HCT116 (cell line): ENCODE results near the gene CMPK2. TPM values are rescaled to one million over a fixed set of nuclear protein-coding genes. Genes with fewer than 3 reads are reported as not detected.

Experiments used
- ATAC-seq: fragments of 200-7000 bp; cut with Tn5 transposase; 2 replicates; pipeline ENCODE4 v1.9.1; 2020; ENCODE audit warnings: mild to moderate bottlenecking, moderate library complexity
- BruUV-seq: library from RNA; stranded (reverse); fragments of 400-500 nt; replicated peaks from 2 replicates; lab custom pipeline; 2021; lab: Mats Ljungman, UMichigan
- CTCF ChIA-PET: fragments of 300-600 bp; sonication (Branson Sonifier 250); formaldehyde crosslinking; loops from one replicate; lab custom pipeline; 2021; ENCODE audit warnings: antibody characterized with exemption; lab: Charles Lee
- POLR2A ChIA-PET: fragments of 300-600, 350-600 bp; sonication (Branson Sonifier 250); formaldehyde crosslinking; loops from one replicate; lab custom pipeline; 2021; ENCODE audit warnings: antibody characterized with exemption; lab: Charles Lee
- RAD21 ChIA-PET, 2 experiments: fragments of 300-600 bp; sonication (Branson Sonifier 250); formaldehyde crosslinking; loops; one replicate each; lab custom pipeline; 2023; ENCODE audit warnings: low total read pairs in 2 of 2; ENCODE audit not compliant: uncharacterized antibody in 2 of 2, unreplicated experiment in 2 of 2, low non-redundant PET in 1 of 2; lab: Charles Lee
- DNase-seq: peaks from one replicate; pipeline ENCODE4 v3.0.0-alpha.2; 2010; ENCODE audit warnings: low read depth, low spot score
- H2AFZ ChIP-seq: fragments of 200-600 bp; shearing (Covaris generic), sonication (generic); 2 replicates; pipeline ENCODE4 v1.6.1; 2017; ENCODE audit warnings: low read depth, mixed run types, mixed read lengths, antibody characterized with exemption, low read length; ENCODE audit not compliant: poor library complexity, severe bottlenecking
- H3K27ac ChIP-seq: 2 replicates; pipeline ENCODE4 v1.5.1; 2012; ENCODE audit warnings: low read depth, low read length
- H3K27me3 ChIP-seq: fragments of 200-600 bp; sonication (generic); 2 replicates; pipeline ENCODE4 v1.6.1; 2016; ENCODE audit warnings: mixed run types, low read length, mixed read lengths; ENCODE audit not compliant: insufficient read depth
- H3K36me3 ChIP-seq, 2 experiments: fragments of 200-500 bp in 1 of 2; fragments of 200-600 bp in 1 of 2; sonication (Bioruptor generic) in 1 of 2; sonication (generic) in 1 of 2; 2 replicates each; pipeline versions ENCODE4 v1.5.1 to v1.6.1; 2014 to 2016; ENCODE audit warnings: low read length in 2 of 2, inconsistent platforms in 1 of 2, mixed read lengths in 1 of 2, mixed run types in 1 of 2; ENCODE audit not compliant: insufficient read depth in 2 of 2, control insufficient read depth in 1 of 2
- H3K4me1 ChIP-seq, 2 experiments: fragments of 200-600 bp in 1 of 2; sonication (generic) in 1 of 2; 2 replicates each; pipeline versions ENCODE4 v1.5.1 to v1.6.1; 2012 to 2017; ENCODE audit warnings: low read length in 2 of 2, inconsistent platforms in 1 of 2, mild to moderate bottlenecking in 1 of 2, mixed read lengths in 1 of 2, mixed run types in 1 of 2, moderate library complexity in 1 of 2; ENCODE audit not compliant: insufficient read depth in 2 of 2, control insufficient read depth in 1 of 2
- H3K4me2 ChIP-seq: fragments of 200-600 bp; sonication (generic); 2 replicates; pipeline ENCODE4 v1.6.1; 2017; ENCODE audit warnings: mixed run types, low read length, mixed read lengths
- H3K4me3 ChIP-seq, 2 experiments: fragments of 200-600 bp in 1 of 2; sonication (generic) in 1 of 2; replicated peaks in 1 of 2; 2 replicates each; pipeline ENCODE4 v1.5.1; 2011 to 2016; ENCODE audit warnings: low read length in 2 of 2, control low read depth in 1 of 2, low read depth in 1 of 2, mild to moderate bottlenecking in 1 of 2, mixed read lengths in 1 of 2, mixed run types in 1 of 2
- H3K79me2 ChIP-seq: fragments of 200-600 bp; sonication (generic); 2 replicates; pipeline ENCODE4 v1.6.1; 2017; ENCODE audit warnings: mild to moderate bottlenecking, mixed run types, low read length, moderate library complexity, mixed read lengths; ENCODE audit not compliant: insufficient read depth
- H3K9ac ChIP-seq: fragments of 200-600 bp; sonication (generic); 2 replicates; pipeline ENCODE4 v1.6.1; 2016; ENCODE audit warnings: low read length, mixed read lengths
- H3K9me2 ChIP-seq: fragments of 200-600 bp; sonication (generic), shearing (Covaris generic); 2 replicates; pipeline ENCODE4 v1.6.1; 2017; ENCODE audit warnings: mixed run types, mild to moderate bottlenecking, moderate library complexity; ENCODE audit not compliant: insufficient read depth
- H3K9me3 ChIP-seq, 2 experiments: fragments of 200-500 bp in 1 of 2; fragments of 200-600 bp in 1 of 2; sonication (Bioruptor generic) in 1 of 2; sonication (generic) in 1 of 2; 2 replicates each; pipeline ENCODE4 v1.6.1; 2014 to 2017; ENCODE audit warnings: low read length in 2 of 2, mixed read lengths in 2 of 2, inconsistent platforms in 1 of 2, low read depth in 1 of 2, mild to moderate bottlenecking in 1 of 2, mixed run types in 1 of 2, moderate library complexity in 1 of 2; ENCODE audit not compliant: control insufficient read depth in 1 of 2, insufficient read depth in 1 of 2
- H4K20me1 ChIP-seq: fragments of 200-600 bp; sonication (generic), shearing (Covaris generic); 2 replicates; pipeline ENCODE4 v1.6.1; 2017; ENCODE audit warnings: mixed run types, mild to moderate bottlenecking, moderate library complexity; ENCODE audit not compliant: insufficient read depth
- FOSL1 ChIP-seq: IDR thresholded peaks from 2 replicates; pipeline ENCODE4 v1.6.1; 2012; ENCODE audit warnings: low read depth
- MAX ChIP-seq: IDR thresholded peaks from 2 replicates; pipeline ENCODE4 v1.6.1; 2012
- POLR2A ChIP-seq: IDR thresholded peaks from 2 replicates; pipeline ENCODE4 v1.7.0; 2011; ENCODE audit warnings: borderline replicate concordance; ENCODE audit not compliant: insufficient read depth, insufficient read length; ENCODE audit errors: extremely low read depth
- POLR2AphosphoS5 ChIP-seq: IDR thresholded peaks from 2 replicates; pipeline ENCODE4 v1.6.1; 2011; ENCODE audit warnings: mild to moderate bottlenecking, low read depth, low read length, moderate library complexity
- RAD21 ChIP-seq: IDR thresholded peaks from 2 replicates; pipeline ENCODE4 v1.6.1; 2012; ENCODE audit warnings: low read depth, mild to moderate bottlenecking
- REST ChIP-seq: IDR thresholded peaks from 2 replicates; pipeline ENCODE4 v1.6.1; 2012; ENCODE audit warnings: low read depth
- SIN3A ChIP-seq: IDR thresholded peaks from 2 replicates; pipeline ENCODE4 v1.6.1; 2012; ENCODE audit warnings: low read depth
- YY1 ChIP-seq: IDR thresholded peaks from 2 replicates; pipeline ENCODE4 v1.6.1; 2011; ENCODE audit warnings: low read length, low read depth, moderate library complexity, mild to moderate bottlenecking; ENCODE audit not compliant: insufficient replicate concordance; ENCODE audit errors: extremely low read depth
- ZFX ChIP-seq: fragments of 450-650 bp; IDR thresholded peaks from 2 replicates; pipeline ENCODE4 v1.6.1; 2017
- intact Hi-C: fragments of 100-400 bp; cut with micrococcal nuclease; formaldehyde crosslinking; loops from 2 replicates; pipeline ENCODE4 v1.10.0; 2022
- total RNA-seq: library from RNA; stranded (reverse); gene quantifications from one replicate; pipeline ENCODE4 v1.2.1, GENCODE V29; 2021; ENCODE audit not compliant: unreplicated experiment

The CMPK2 gene
- total RNA-seq, 1 experiment from 2014 or later: 1.5 TPM

GRCh38 chr2:6846967-6847681 lies 18.6 kb downstream of the CMPK2 start:
- Histone ChIP-seq H3K79me2 (no peaks in the 10 kb centered on the region), H3K27ac (no peak overlapping the region), H3K9ac (no peak overlapping the region), H3K9me2 (no peaks in the 10 kb centered on the region), H3K4me1 (no peaks in the 10 kb centered on the region), H2AFZ (no peak overlapping the region), H3K27me3 (no peaks in the 10 kb centered on the region), H3K9me3 (peaks cover 21 to 28% of the 10 kb centered on the region in 2 experiments; a peak in 2 of 4 replicates), H3K4me3 (no peak overlapping the region), H3K36me3 (no peaks in the 10 kb centered on the region), H4K20me1 (no peaks in the 10 kb centered on the region), H3K4me2 (no peak overlapping the region)
- DNase-seq (no peak), ATAC-seq (no peak)
- POLR2A ChIA-PET: no interaction called here
- CTCF ChIA-PET: no interaction called here
- TF ChIP-seq FOSL1 (no peak), REST (no peak), SIN3A (no peak), ZFX (no peak)
- RAD21 ChIA-PET: no interaction called here
- intact Hi-C loops: no loop called here
- no TSS peak for BruUV-seq

GRCh38 chr2:6846540-6846939 lies 19.2 kb downstream of the CMPK2 start:
- no peak overlapping the region for H3K9ac ChIP-seq
- no peak overlapping the region for H3K4me3 ChIP-seq
- CTCF ChIA-PET: no interaction called here
- DNase-seq (no peak), ATAC-seq (no peak)
- POLR2A ChIA-PET: no interaction called here
- no peak overlapping the region for H3K27ac ChIP-seq
- H2AFZ ChIP-seq: no peak overlapping the region
- no peaks in the 10 kb centered on the region for H3K9me2 ChIP-seq
- no peaks in the 10 kb centered on the region for H4K20me1 ChIP-seq
- no peaks in the 10 kb centered on the region for H3K27me3 ChIP-seq
- H3K9me3 ChIP-seq: peaks cover 21 to 28% of the 10 kb centered on the region in 2 experiments; a peak in 2 of 4 replicates
- intact Hi-C loops: no loop called here
- RAD21 ChIA-PET: no interaction called here
- TF ChIP-seq YY1 (no peak), POLR2A (no peak), REST (no peak), FOSL1 (no peak), ZFX (no peak), RAD21 (no peak), SIN3A (no peak), MAX (no peak), POLR2AphosphoS5 (no peak)
- no peaks in the 10 kb centered on the region for H3K36me3 ChIP-seq
- no peaks in the 10 kb centered on the region for H3K79me2 ChIP-seq
- no TSS peak for BruUV-seq
- H3K4me1 ChIP-seq: no peaks in the 10 kb centered on the region
- H3K4me2 ChIP-seq: no peak overlapping the region
